Suprapubic skin (tissue), 4 donors: ENCODE measurements around the gene CEP72. TPM values are rescaled to one million over a fixed set of nuclear protein-coding genes. Genes with fewer than 3 reads are reported as not detected.

Experiments
- DNase-seq, 2 donors: peaks; one replicate each; pipeline ENCODE4 v3.0.0-alpha.2; 2019; ENCODE audit warnings: low spot score in 2 of 2
- H3K27ac ChIP-seq: fragments of 200-600 bp; sonication (generic); one replicate; pipeline ENCODE4 v1.5.1; 2019
- H3K27me3 ChIP-seq: fragments of 200-600 bp; sonication (generic); one replicate; pipeline ENCODE4 v1.5.1; 2019
- H3K36me3 ChIP-seq: fragments of 200-600 bp; sonication (generic); one replicate; pipeline ENCODE4 v1.5.1; 2019
- H3K4me1 ChIP-seq: fragments of 200-600 bp; sonication (generic); one replicate; pipeline ENCODE4 v1.5.1; 2019
- H3K4me3 ChIP-seq: fragments of 200-600 bp; sonication (generic); one replicate; pipeline ENCODE4 v1.5.1; 2019; ENCODE audit warnings: mild to moderate bottlenecking
- H3K9me3 ChIP-seq: fragments of 200-600 bp; sonication (generic); one replicate; pipeline ENCODE4 v1.5.1; 2019
- EP300 ChIP-seq: sonication (generic); formaldehyde crosslinking; IDR thresholded peaks from one replicate; pipeline ENCODE4 v1.6.1; 2017; ENCODE audit warnings: antibody characterized with exemption
- POLR2A ChIP-seq, 2 donors: fragments of 450-650 bp; IDR thresholded peaks; one replicate each; pipeline ENCODE4 v1.6.1; 2017; ENCODE audit warnings: antibody characterized with exemption in 2 of 2, mild to moderate bottlenecking in 2 of 2, moderate library complexity in 2 of 2
- POLR2AphosphoS5 ChIP-seq, 3 donors: sonication (generic); formaldehyde crosslinking; IDR thresholded peaks; one replicate each; pipeline ENCODE4 v1.6.1; 2017; ENCODE audit warnings: antibody characterized with exemption in 3 of 3
- WGBS: methylation state at CpG from one replicate; pipeline ENCODE4 v1.1.5; 2018; 5-methylcytosine and 5-hydroxymethylcytosine counted together
- total RNA-seq, 4 donors: library from RNA; depleted of rRNA; stranded (reverse); fragments of >200 nt; gene quantifications; one replicate each; pipeline ENCODE4 v1.1.0, GENCODE V29; 2016
- TF ChIP-seq, protein P1 (sequence below), 2 donors: fragments of 200-600 bp in 1 of 2; fragments of 450-650 bp in 1 of 2; sonication (generic) in 1 of 2; IDR thresholded peaks; one replicate each; pipeline ENCODE4 v1.5.1; 2016 to 2019; ENCODE audit warnings: antibody characterized with exemption in 2 of 2, mild to moderate bottlenecking in 1 of 2, moderate library complexity in 1 of 2

The CEP72 gene
- total RNA-seq, 4 donors from 2014 or later: 8.3 to 13.6 (median 10.9) TPM

DNA sequence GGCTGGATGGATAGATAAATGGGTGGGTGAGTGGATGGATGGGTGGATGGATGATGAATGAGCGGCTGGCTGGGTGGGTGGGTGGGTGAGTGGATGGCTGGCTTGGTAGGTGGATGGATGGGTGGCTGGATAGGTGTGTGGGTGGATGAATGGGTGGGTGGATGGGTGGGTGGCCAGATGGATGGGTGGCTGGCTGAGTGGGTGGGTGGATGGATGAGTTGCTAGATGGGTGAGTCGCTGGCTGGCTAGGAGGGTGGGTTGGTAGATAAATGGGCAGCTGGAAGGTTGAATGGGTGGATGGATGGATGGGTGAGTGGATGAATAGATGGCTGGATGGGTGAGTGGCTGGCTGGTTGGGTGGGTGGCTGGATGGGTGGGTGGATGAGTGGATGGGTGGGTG lies 27.9 kb upstream of the CEP72 start:
- DNase-seq: peak in 1 of 2 donors; percentile 63
- 98% methylated on average over 2 of the region's 2 CpGs for WGBS
- H3K27me3 ChIP-seq: peaks cover 59% of the 10 kb centered on the region
- H3K4me1 ChIP-seq: no peaks in the 10 kb centered on the region
- H3K9me3 ChIP-seq: no peaks in the 10 kb centered on the region
- TF ChIP-seq POLR2AphosphoS5 (IDR thresholded peaks at IDR 0.05): no peak
- no peak for TF ChIP-seq POLR2A (IDR thresholded peaks at IDR 0.05)
- TF ChIP-seq, protein P1, sequence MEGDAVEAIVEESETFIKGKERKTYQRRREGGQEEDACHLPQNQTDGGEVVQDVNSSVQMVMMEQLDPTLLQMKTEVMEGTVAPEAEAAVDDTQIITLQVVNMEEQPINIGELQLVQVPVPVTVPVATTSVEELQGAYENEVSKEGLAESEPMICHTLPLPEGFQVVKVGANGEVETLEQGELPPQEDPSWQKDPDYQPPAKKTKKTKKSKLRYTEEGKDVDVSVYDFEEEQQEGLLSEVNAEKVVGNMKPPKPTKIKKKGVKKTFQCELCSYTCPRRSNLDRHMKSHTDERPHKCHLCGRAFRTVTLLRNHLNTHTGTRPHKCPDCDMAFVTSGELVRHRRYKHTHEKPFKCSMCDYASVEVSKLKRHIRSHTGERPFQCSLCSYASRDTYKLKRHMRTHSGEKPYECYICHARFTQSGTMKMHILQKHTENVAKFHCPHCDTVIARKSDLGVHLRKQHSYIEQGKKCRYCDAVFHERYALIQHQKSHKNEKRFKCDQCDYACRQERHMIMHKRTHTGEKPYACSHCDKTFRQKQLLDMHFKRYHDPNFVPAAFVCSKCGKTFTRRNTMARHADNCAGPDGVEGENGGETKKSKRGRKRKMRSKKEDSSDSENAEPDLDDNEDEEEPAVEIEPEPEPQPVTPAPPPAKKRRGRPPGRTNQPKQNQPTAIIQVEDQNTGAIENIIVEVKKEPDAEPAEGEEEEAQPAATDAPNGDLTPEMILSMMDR (IDR thresholded peaks at IDR 0.05): no peak
- no peak for TF ChIP-seq EP300
- no peak overlapping the region for H3K27ac ChIP-seq
- no peak overlapping the region for H3K4me3 ChIP-seq
- no peaks in the 10 kb centered on the region for H3K36me3 ChIP-seq

- H3K36me3 ChIP-seq: no peaks in the 10 kb centered on the region
- WGBS: 78% methylated on average over 2 of the region's 2 CpGs
- no peaks in the 10 kb centered on the region for H3K9me3 ChIP-seq
- no peak overlapping the region for H3K27ac ChIP-seq
- TF ChIP-seq POLR2AphosphoS5 (IDR thresholded peaks at IDR 0.05): no peak
- TF ChIP-seq, protein P1 (IDR thresholded peaks at IDR 0.05): no peak
- TF ChIP-seq EP300: no peak
- TF ChIP-seq POLR2A (IDR thresholded peaks at IDR 0.05): no peak
- peak in 1 of 2 donors; percentile 75 for DNase-seq
- no peaks in the 10 kb centered on the region for H3K4me1 ChIP-seq
- peaks cover 53% of the 10 kb centered on the region for H3K27me3 ChIP-seq
- H3K4me3 ChIP-seq: no peak overlapping the region
Measured at GRCh38 chr5:584846-585245, 27.3 kb upstream of the CEP72 start.

DNA sequence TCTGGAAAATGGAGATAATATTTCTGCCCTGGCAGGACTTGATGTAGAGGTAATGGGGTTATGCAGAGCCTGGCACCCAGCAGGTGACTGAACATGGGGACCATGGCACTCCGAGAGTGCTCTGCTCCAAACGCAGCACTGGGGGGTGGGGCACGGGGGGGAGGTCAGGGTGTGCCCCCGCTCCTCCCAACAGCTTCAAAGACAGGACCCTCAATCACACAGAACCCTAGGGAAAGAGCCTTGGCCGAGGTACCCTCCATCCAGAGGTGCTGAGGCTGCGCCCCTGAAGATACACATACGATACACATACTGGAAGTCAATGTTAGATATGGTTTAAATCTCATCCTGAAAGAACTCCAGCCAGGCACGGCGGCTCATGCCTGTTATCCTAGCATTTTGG lies 26.6 kb upstream of the CEP72 start:
- Histone ChIP-seq H3K27ac (no peak overlapping the region), H3K4me1 (no peaks in the 10 kb centered on the region), H3K9me3 (no peaks in the 10 kb centered on the region), H3K27me3 (peaks cover 52% of the 10 kb centered on the region), H3K4me3 (no peak overlapping the region), H3K36me3 (no peaks in the 10 kb centered on the region)
- peak in 1 of 2 donors; percentile 69 for DNase-seq
- WGBS: 81% methylated on average over 5 of the region's 9 CpGs
- TF ChIP-seq EP300: no peak

DNA sequence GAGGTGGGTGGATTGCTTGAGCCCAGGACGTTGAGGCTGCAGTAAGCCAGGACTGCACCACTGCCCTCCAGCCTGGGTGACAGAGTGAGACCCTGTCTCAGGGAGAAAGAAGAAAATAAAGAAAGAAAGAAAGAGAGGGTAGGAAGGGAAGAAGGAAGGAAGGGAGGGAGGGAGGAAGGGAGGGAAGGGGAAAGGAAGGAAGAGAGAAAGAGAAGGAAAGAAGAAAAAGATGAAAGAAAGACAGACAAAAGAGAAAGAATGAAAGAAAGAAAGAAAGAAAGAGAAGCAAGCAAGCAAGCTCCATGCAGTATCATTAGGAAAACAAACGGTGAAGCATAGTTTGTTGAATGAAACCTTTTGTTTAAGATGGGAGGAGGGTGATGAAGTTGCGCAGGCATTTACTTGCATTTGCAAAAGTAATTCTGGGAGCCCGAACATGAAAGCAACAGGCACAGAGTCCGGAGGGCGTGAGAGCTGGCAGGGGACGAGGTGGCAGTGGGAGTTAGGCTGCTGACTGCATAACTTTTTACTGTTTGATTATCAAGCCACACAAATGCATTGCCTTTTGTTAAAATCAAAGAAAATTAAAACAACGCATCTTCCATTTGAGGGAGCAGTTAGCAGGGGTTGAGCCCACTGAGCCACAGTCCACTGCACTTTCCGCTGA lies 26.0 kb upstream of the CEP72 start:
- Histone ChIP-seq H3K27ac (no peak overlapping the region), H3K4me1 (no peaks in the 10 kb centered on the region), H3K36me3 (no peaks in the 10 kb centered on the region), H3K9me3 (no peaks in the 10 kb centered on the region), H3K27me3 (peaks cover 50% of the 10 kb centered on the region), H3K4me3 (no peak overlapping the region)
- 39% methylated on average over 9 of the region's 9 CpGs for WGBS
- no peak for TF ChIP-seq POLR2A (IDR thresholded peaks at IDR 0.05)
- TF ChIP-seq POLR2AphosphoS5 (IDR thresholded peaks at IDR 0.05): no peak
- TF ChIP-seq EP300: no peak
- TF ChIP-seq, protein P1 (IDR thresholded peaks at IDR 0.05): no peak
- DNase-seq: no peak

DNA sequence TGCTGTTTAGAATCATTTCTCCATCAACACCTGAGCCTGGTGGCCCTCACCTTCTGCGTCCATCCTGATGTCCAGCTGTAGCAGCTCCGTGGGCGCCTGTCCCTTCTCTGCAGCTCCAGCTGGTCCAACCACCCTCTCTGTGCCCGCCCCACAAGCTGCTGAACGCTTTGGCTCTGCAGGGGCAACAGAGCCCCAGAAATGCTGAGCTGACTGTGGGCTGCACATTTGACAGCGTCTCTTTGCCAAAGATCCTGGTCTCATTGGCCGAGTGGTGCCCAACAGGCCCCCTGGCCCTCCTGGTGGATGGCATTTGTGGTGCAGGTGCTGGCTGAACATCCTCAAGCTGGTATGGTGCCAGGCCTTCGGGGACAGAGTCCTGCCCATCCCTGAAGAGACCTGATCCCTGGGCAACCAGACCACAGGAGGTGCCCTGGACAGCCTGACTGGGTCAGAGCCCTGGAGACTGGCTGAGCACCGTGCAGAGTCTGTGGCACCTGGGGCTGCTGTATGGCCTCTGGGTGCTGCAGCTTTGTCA lies 25.3 kb upstream of the CEP72 start:
- H3K4me1 ChIP-seq: no peaks in the 10 kb centered on the region
- no peaks in the 10 kb centered on the region for H3K36me3 ChIP-seq
- peak in 1 of 2 donors; percentile 71 for DNase-seq
- H3K4me3 ChIP-seq: no peak overlapping the region
- peaks cover 48% of the 10 kb centered on the region for H3K27me3 ChIP-seq
- no peak for TF ChIP-seq POLR2A (IDR thresholded peaks at IDR 0.05)
- TF ChIP-seq EP300: no peak
- TF ChIP-seq, protein P1 (IDR thresholded peaks at IDR 0.05): no peak
- no peak for TF ChIP-seq POLR2AphosphoS5 (IDR thresholded peaks at IDR 0.05)
- H3K9me3 ChIP-seq: no peaks in the 10 kb centered on the region
- no peak overlapping the region for H3K27ac ChIP-seq
- 75% methylated on average over 5 of the region's 9 CpGs for WGBS
